ENCODE measurements around the gene CRELD2. TPM values are rescaled to one million over a fixed set of nuclear protein-coding genes. Genes with fewer than 3 reads are reported as not detected.

Gene CRELD2
- total RNA-seq, 4 donors from 2014 or later = 9.3 to 29.4 (median 21.5) TPM

DNA sequence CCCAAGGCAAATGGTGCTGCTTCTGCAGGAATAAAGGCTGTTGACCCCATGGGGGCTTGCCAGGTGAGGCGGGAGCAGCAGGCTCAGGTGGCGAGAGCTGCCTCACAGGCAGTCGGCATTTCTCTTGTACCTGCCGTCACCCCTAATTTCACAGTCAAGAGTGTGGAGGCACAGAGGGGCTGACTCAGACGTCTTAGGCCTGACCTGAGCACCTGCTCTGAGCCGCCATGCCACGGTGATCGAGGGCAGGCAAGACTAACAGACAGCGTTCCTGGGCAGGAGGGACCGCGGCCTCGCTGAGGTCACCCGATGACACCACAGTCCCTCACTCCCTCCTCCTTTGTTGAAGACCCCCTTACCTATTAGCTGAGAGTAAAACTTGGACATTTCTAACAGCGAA is 5.4 kb upstream of the CRELD2 start:
- WGBS = 97% methylated on average over 14 of the region's 14 CpGs
- Histone ChIP-seq H3K27me3 (no peaks in the 10 kb centered on the region), H3K4me1 (peaks cover 10% of the 10 kb centered on the region), H3K9me3 (no peaks in the 10 kb centered on the region), H3K27ac (no peak overlapping the region), H3K36me3 (peaks cover 44% of the 10 kb centered on the region), H3K4me3 (no peak overlapping the region)
- TF ChIP-seq, protein P1, sequence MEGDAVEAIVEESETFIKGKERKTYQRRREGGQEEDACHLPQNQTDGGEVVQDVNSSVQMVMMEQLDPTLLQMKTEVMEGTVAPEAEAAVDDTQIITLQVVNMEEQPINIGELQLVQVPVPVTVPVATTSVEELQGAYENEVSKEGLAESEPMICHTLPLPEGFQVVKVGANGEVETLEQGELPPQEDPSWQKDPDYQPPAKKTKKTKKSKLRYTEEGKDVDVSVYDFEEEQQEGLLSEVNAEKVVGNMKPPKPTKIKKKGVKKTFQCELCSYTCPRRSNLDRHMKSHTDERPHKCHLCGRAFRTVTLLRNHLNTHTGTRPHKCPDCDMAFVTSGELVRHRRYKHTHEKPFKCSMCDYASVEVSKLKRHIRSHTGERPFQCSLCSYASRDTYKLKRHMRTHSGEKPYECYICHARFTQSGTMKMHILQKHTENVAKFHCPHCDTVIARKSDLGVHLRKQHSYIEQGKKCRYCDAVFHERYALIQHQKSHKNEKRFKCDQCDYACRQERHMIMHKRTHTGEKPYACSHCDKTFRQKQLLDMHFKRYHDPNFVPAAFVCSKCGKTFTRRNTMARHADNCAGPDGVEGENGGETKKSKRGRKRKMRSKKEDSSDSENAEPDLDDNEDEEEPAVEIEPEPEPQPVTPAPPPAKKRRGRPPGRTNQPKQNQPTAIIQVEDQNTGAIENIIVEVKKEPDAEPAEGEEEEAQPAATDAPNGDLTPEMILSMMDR (IDR thresholded peaks at IDR 0.05) = no peak
- TF ChIP-seq POLR2A (IDR thresholded peaks at IDR 0.05) = no peak
- no peak for TF ChIP-seq POLR2AphosphoS5 (IDR thresholded peaks at IDR 0.05)
- TF ChIP-seq EP300 (IDR thresholded peaks at IDR 0.05) = no peak
- no peak for DNase-seq (ENCODE audit: low spot score in 2 of 2)

DNA sequence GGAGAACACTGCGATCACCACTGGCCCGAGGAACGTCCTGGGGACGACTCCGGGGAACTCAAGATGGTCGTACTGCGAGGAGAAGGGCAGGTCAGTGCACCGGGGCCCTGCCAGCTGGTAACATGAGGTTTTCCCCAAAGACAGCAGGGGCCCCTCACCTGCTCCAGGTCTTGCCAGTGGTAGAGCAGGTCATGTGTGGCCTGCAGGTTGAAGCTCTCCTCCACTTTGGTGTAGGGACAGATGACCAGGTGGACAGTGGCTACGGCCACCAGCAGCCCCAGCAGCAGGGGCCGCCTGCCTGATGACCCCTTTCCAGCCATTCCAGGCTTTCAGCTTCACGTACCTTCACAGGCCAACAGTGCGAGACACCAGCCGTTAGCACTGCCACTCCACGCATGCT is 5.0 kb upstream of the CRELD2 start:
- H3K4me1 ChIP-seq = peaks cover 10% of the 10 kb centered on the region
- no peaks in the 10 kb centered on the region for H3K9me3 ChIP-seq
- no peak for DNase-seq (ENCODE audit: low spot score in 2 of 2)
- TF ChIP-seq POLR2A (IDR thresholded peaks at IDR 0.05) = no peak
- TF ChIP-seq, protein P1 (IDR thresholded peaks at IDR 0.05) = no peak
- no peak for TF ChIP-seq EP300 (IDR thresholded peaks at IDR 0.05)
- TF ChIP-seq POLR2AphosphoS5 (IDR thresholded peaks at IDR 0.05) = no peak
- WGBS = 98% methylated on average over 14 of the region's 14 CpGs
- H3K27me3 ChIP-seq = no peaks in the 10 kb centered on the region
- H3K36me3 ChIP-seq = peaks cover 42% of the 10 kb centered on the region
- H3K27ac ChIP-seq = no peak overlapping the region
- no peak overlapping the region for H3K4me3 ChIP-seq

DNA sequence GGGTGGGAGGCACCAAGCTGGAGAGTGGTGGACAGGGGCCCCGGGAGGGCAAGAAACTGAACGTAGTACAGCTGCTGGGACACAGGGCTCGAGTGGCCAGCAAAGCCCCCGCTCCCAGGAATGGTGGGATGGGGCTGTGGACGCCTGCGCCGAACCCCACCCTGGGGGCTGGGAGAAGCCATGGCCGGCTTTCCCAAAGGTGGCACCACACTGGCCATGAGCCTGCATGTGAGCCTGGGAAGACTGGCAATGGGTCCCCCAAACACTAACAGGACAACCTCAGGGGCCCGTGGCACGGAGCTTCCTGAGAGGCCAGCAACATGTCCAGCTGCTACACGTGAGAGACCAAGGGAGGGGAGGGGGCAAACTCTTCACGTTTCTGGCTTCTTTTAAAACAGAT is 4.2 kb upstream of the CRELD2 start:
- TF ChIP-seq POLR2AphosphoS5 (IDR thresholded peaks at IDR 0.05) = no peak
- DNase-seq (ENCODE audit: low spot score in 2 of 2) = no peak
- Histone ChIP-seq H3K9me3 (no peaks in the 10 kb centered on the region), H3K36me3 (peaks cover 37% of the 10 kb centered on the region), H3K4me1 (peaks cover 17% of the 10 kb centered on the region), H3K4me3 (no peak overlapping the region), H3K27ac (no peak overlapping the region), H3K27me3 (no peaks in the 10 kb centered on the region)
- WGBS = 91% methylated on average over 12 of the region's 12 CpGs

DNA sequence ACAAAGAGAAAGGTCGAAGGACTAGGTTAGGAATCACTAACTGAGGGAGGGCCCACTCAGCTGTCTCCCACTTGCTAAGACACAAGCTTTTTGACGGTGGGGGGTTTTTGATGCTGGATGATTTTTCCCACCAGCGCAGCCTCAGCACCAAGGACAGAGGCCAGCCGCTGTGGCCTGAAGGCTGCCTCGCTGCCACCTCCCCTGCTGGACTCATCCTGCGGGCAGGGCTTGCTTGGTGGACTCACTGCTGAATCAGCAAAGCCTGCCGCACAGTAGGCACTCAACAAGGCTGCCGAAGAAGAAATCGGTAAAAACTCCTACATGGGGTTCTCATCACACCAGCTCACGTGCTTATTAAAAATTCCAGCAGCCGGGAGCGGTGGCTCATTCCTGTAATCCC is 2.8 kb upstream of the CRELD2 start:
- 87% methylated on average over 12 of the region's 12 CpGs for WGBS

DNA sequence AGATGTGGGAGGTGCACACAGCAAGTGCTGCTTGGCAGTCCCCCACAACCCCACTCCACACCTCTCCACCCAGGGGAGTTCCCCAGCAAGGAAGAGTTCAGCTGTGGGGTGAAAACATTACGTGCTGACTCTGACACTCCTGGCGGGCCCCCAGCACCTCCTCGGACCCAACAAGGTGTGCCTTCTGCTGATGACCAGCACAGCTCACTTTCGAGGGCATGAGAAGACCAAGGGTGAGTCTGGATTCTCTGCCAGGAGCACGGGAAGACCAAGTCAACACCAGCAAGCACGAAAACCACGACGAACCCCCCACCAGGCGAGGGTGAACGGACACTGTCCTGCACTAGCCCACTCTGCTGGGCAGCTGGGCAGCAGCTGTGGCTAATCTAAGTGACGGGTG is 1.6 kb upstream of the CRELD2 start:
- H3K4me3 ChIP-seq = no peak overlapping the region
- peaks cover 24% of the 10 kb centered on the region for H3K36me3 ChIP-seq
- 89% methylated on average over 11 of the region's 11 CpGs for WGBS

More for the DNA sequence above, 2.8 kb upstream of the CRELD2 start:
- Histone ChIP-seq H3K36me3 (peaks cover 26% of the 10 kb centered on the region), H3K9me3 (no peaks in the 10 kb centered on the region), H3K27ac (no peak overlapping the region), H3K4me1 (peaks cover 24% of the 10 kb centered on the region), H3K4me3 (no peak overlapping the region), H3K27me3 (no peaks in the 10 kb centered on the region)
- TF ChIP-seq, protein P1 (IDR thresholded peaks at IDR 0.05) = no peak
- TF ChIP-seq EP300 (IDR thresholded peaks at IDR 0.05) (no peak), POLR2A (IDR thresholded peaks at IDR 0.05) (no peak), POLR2AphosphoS5 (IDR thresholded peaks at IDR 0.05) (no peak)
- DNase-seq (ENCODE audit: low spot score in 2 of 2) = no peak

More for the DNA sequence above, 1.6 kb upstream of the CRELD2 start:
- no peak for DNase-seq (ENCODE audit: low spot score in 2 of 2)
- Histone ChIP-seq H3K9me3 (no peaks in the 10 kb centered on the region), H3K27ac (no peak overlapping the region), H3K4me1 (peaks cover 24% of the 10 kb centered on the region), H3K27me3 (no peaks in the 10 kb centered on the region)
- TF ChIP-seq POLR2AphosphoS5 (IDR thresholded peaks at IDR 0.05) = no peak
- TF ChIP-seq POLR2A (IDR thresholded peaks at IDR 0.05) = no peak
- no peak for TF ChIP-seq EP300 (IDR thresholded peaks at IDR 0.05)
- TF ChIP-seq, protein P1 (IDR thresholded peaks at IDR 0.05) = no peak

Measured in suprapubic skin (tissue), 4 donors.